Endothelial cell of umbilical vein (primary cell): ENCODE data around the gene SDK2. TPM values are rescaled to one million over a fixed set of nuclear protein-coding genes. Genes with fewer than 3 reads are reported as not detected.

Experiments
- BruUV-seq: library from RNA; stranded (reverse); fragments of 400-500 nt; replicated peaks from 2 replicates; lab custom pipeline; 2021; lab: Mats Ljungman, UMichigan
- CTCF ChIA-PET: fragments of 300-600, 350-600 bp; sonication (Branson Sonifier 250); formaldehyde crosslinking; loops from one replicate; lab custom pipeline; 2021; ENCODE audit warnings: antibody characterized with exemption, inconsistent platforms; lab: Charles Lee
- POLR2A ChIA-PET: fragments of 300-600, 350-600 bp; sonication (Branson Sonifier 250); formaldehyde crosslinking; loops from one replicate; lab custom pipeline; 2021; ENCODE audit warnings: antibody characterized with exemption, inconsistent platforms; lab: Charles Lee
- DNase-seq: peaks from one replicate; pipeline ENCODE4 v3.0.0-alpha.2; 2011; ENCODE audit warnings: low read depth, low spot score
- FAIRE-seq: peaks from 2 replicates; lab custom pipeline; 2011; peaks lifted over from hg19 to GRCh38; lab: Jason Lieb, UNC
- H2AFZ ChIP-seq: 2 replicates; pipeline ENCODE4 v1.6.0; 2012; ENCODE audit warnings: low read depth, low read length, control low read depth, inconsistent platforms
- H3K27ac ChIP-seq: 2 replicates; pipeline ENCODE4 v1.5.1; 2011; ENCODE audit warnings: low read depth, mild to moderate bottlenecking, control low read depth, low read length, moderate library complexity; ENCODE audit not compliant: insufficient read depth
- H3K27me3 ChIP-seq, 2 experiments: 2 replicates each; pipeline versions ENCODE4 v1.6.0 to v1.6.1; 2011; ENCODE audit warnings: low read length in 2 of 2, mixed read lengths in 1 of 2; ENCODE audit not compliant: control insufficient read depth in 2 of 2, insufficient read depth in 2 of 2
- H3K36me3 ChIP-seq, 2 experiments: 2 replicates in 1 of 2; 3 replicates in 1 of 2; pipeline ENCODE4 v1.5.1; 2011; ENCODE audit warnings: low read length in 2 of 2, mild to moderate bottlenecking in 1 of 2, moderate library complexity in 1 of 2; ENCODE audit not compliant: control insufficient read depth in 2 of 2, insufficient read depth in 2 of 2; ENCODE audit errors: extremely low read depth in 1 of 2
- H3K4me1 ChIP-seq: 3 replicates; pipeline ENCODE4 v1.5.1; 2011; ENCODE audit warnings: mild to moderate bottlenecking, low read length; ENCODE audit not compliant: control insufficient read depth, insufficient read depth; ENCODE audit errors: extremely low read depth
- H3K4me2 ChIP-seq: 2 replicates; pipeline ENCODE4 v1.6.1; 2011; ENCODE audit warnings: low read length, control low read depth, mixed read lengths; ENCODE audit not compliant: insufficient read depth
- H3K4me3 ChIP-seq, 3 experiments: fragments of 200-600 bp in 1 of 3; sonication (generic), shearing (Covaris generic) in 1 of 3; replicated peaks in 1 of 3; 2 replicates each; pipeline ENCODE4 v1.5.1; 2011 to 2016; ENCODE audit warnings: control low read depth in 3 of 3, low read length in 3 of 3, mild to moderate bottlenecking in 2 of 3, inconsistent platforms in 1 of 3, low read depth in 1 of 3, moderate library complexity in 1 of 3; ENCODE audit not compliant: insufficient read depth in 1 of 3
- H3K79me2 ChIP-seq: 2 replicates; pipeline ENCODE4 v1.6.0; 2012; ENCODE audit warnings: low read length, inconsistent platforms; ENCODE audit not compliant: control insufficient read depth, insufficient read depth
- H3K9ac ChIP-seq: replicated peaks from 2 replicates; pipeline ENCODE3; 2011; ENCODE audit warnings: low read length, control low read depth; ENCODE audit not compliant: insufficient read depth; ENCODE audit errors: extremely low read depth
- H3K9me1 ChIP-seq: replicated peaks from 3 replicates; pipeline ENCODE4 v1.6.0; 2011; ENCODE audit warnings: mild to moderate bottlenecking, low read length; ENCODE audit not compliant: control insufficient read depth, insufficient read depth; ENCODE audit errors: extremely low read depth
- H3K9me3 ChIP-seq: replicated peaks from 2 replicates; pipeline ENCODE4 v1.5.1; 2012; ENCODE audit warnings: low read length, inconsistent platforms; ENCODE audit not compliant: control insufficient read depth, insufficient read depth
- H4K20me1 ChIP-seq: replicated peaks from 2 replicates; pipeline ENCODE3; 2011; ENCODE audit warnings: mild to moderate bottlenecking, low read length; ENCODE audit not compliant: control insufficient read depth, insufficient read depth; ENCODE audit errors: extremely low read depth
- CTCF ChIP-seq, 2 donors: IDR thresholded peaks; 1 replicate in 1 of 2; 2 replicates in 1 of 2; pipeline ENCODE4 v1.5.1; 2011; ENCODE audit warnings: low read length in 2 of 2, mild to moderate bottlenecking in 2 of 2, moderate library complexity in 2 of 2, control low read depth in 1 of 2, inconsistent platforms in 1 of 2, low read depth in 1 of 2; ENCODE audit not compliant: insufficient read depth in 1 of 2; ENCODE audit errors: extremely low read depth in 1 of 2
- EZH2 ChIP-seq: IDR thresholded peaks from 2 replicates; pipeline ENCODE4 v1.6.1; 2012; ENCODE audit warnings: borderline replicate concordance, low read depth, mild to moderate bottlenecking, moderate library complexity, low read length, inconsistent platforms; ENCODE audit not compliant: severe bottlenecking
- FOS ChIP-seq: IDR thresholded peaks from 2 replicates; pipeline ENCODE4 v1.6.1; 2011; ENCODE audit warnings: mild to moderate bottlenecking, low read length, moderate library complexity, borderline replicate concordance; ENCODE audit not compliant: insufficient read depth
- GATA2 ChIP-seq: IDR thresholded peaks from 2 replicates; pipeline ENCODE4 v1.7.0; 2011; ENCODE audit warnings: low read depth, mild to moderate bottlenecking, moderate library complexity, mixed read lengths, low read length; ENCODE audit not compliant: insufficient read length, insufficient read depth
- JUN ChIP-seq: IDR thresholded peaks from 2 replicates; pipeline ENCODE4 v1.6.1; 2011; ENCODE audit warnings: borderline replicate concordance, low read depth; ENCODE audit not compliant: insufficient read length, insufficient read depth
- MAX ChIP-seq: IDR thresholded peaks from 2 replicates; pipeline ENCODE4 v1.6.1; 2011; ENCODE audit not compliant: insufficient read depth, insufficient read length
- MYC ChIP-seq: IDR thresholded peaks from one replicate; pipeline ENCODE4 v1.6.1; 2011; ENCODE audit warnings: mild to moderate bottlenecking, low read depth, low read length
- POLR2A ChIP-seq: IDR thresholded peaks from 2 replicates; pipeline ENCODE4 v1.6.1; 2012; ENCODE audit warnings: low read depth, mild to moderate bottlenecking, control low read depth, low read length
- POLR2AphosphoS5 ChIP-seq: IDR thresholded peaks from 2 replicates; pipeline ENCODE4 v1.6.1; 2012; ENCODE audit warnings: low read depth, mild to moderate bottlenecking, control low read depth, low read length, moderate library complexity; ENCODE audit not compliant: insufficient read depth
- dilution Hi-C: fragments of 300-500 bp; cut with MboI; formaldehyde crosslinking; loops from one replicate; pipeline ENCODE4 v1.15.0; 2019; ENCODE audit warnings: low sequenced_read_pairs; ENCODE audit not compliant: extremely low pct_ligation_motif_present
- intact Hi-C: fragments of 100-400 bp; cut with micrococcal nuclease; formaldehyde crosslinking; loops from one replicate; pipeline ENCODE4 v1.10.0; 2022
- polyA plus RNA-seq, 4 experiments: library from polyadenylated mRNA; depleted of rRNA in 3 of 4; stranded (reverse) in 3 of 4; unstranded in 1 of 4; fragments of >200 nt; gene quantifications; 2 replicates each; pipeline versions ENCODE4 v1.2.1 to v1.2.3, GENCODE V29; 2011 to 2012; ENCODE audit warnings: missing spikeins in 1 of 4
- total RNA-seq: library from RNA; stranded (reverse); gene quantifications from 2 replicates; pipeline ENCODE4 v1.2.3, GENCODE V29; 2021

SDK2 gene
- total and polyA plus RNA-seq, 2 donors (not counting 3 experiments of a cell fraction or from before 2014, with no cell fraction given): not detected

- no peak overlapping the region for H3K4me3 ChIP-seq
- H3K4me1 ChIP-seq: no peaks in the 10 kb centered on the region
- dilution Hi-C loops (no loop called here), intact Hi-C loops (no loop called here)
- no peak overlapping the region for H2AFZ ChIP-seq
- no peak overlapping the region for H3K27ac ChIP-seq
- ChIA-PET POLR2A (no interaction called here), CTCF (no interaction called here)
- no peaks in the 10 kb centered on the region for H3K9me3 ChIP-seq
- H3K9me1 ChIP-seq: no peaks in the 10 kb centered on the region
- DNase-seq: no peak
- no peak overlapping the region for H3K9ac ChIP-seq
- no peaks in the 10 kb centered on the region for H4K20me1 ChIP-seq
- no peak for FAIRE-seq
- no peaks in the 10 kb centered on the region for H3K27me3 ChIP-seq
- no peaks in the 10 kb centered on the region for H3K79me2 ChIP-seq
- H3K4me2 ChIP-seq: no peak overlapping the region
- BruUV-seq: no TSS peak
- no peak for TF ChIP-seq EZH2
- TF ChIP-seq MAX: no peak
- no peak for TF ChIP-seq POLR2A
- TF ChIP-seq POLR2AphosphoS5: no peak
- no peak for TF ChIP-seq JUN
- TF ChIP-seq FOS: no peak
- no peak for TF ChIP-seq CTCF (IDR thresholded peaks at IDR 0.05; ENCODE audit: extremely low read depth in 1 of 2, insufficient read depth in 1 of 2, low read depth in 1 of 2, low read length in 2 of 2)
- TF ChIP-seq GATA2: no peak
- no peak for TF ChIP-seq MYC
- H3K36me3 ChIP-seq: no peaks in the 10 kb centered on the region
Observed at GRCh38 chr17:73592079-73592415, 52.2 kb downstream of the SDK2 start.
